Stimulated activated CD8-positive, alpha-beta memory T cell treated with anti-CD3 and anti-CD28 coated beads, Interleukin-12 subunit alpha, Interleukin-12 subunit beta, amount 100 ng/mL, for 1 hour (primary cell): ENCODE data around the gene PCLO.

Source experiments
- DNase-seq: peaks from one replicate; pipeline ENCODE4 v3.0.0-alpha.2; 2020; ENCODE audit warnings: low read depth

The PCLO gene, protein sequence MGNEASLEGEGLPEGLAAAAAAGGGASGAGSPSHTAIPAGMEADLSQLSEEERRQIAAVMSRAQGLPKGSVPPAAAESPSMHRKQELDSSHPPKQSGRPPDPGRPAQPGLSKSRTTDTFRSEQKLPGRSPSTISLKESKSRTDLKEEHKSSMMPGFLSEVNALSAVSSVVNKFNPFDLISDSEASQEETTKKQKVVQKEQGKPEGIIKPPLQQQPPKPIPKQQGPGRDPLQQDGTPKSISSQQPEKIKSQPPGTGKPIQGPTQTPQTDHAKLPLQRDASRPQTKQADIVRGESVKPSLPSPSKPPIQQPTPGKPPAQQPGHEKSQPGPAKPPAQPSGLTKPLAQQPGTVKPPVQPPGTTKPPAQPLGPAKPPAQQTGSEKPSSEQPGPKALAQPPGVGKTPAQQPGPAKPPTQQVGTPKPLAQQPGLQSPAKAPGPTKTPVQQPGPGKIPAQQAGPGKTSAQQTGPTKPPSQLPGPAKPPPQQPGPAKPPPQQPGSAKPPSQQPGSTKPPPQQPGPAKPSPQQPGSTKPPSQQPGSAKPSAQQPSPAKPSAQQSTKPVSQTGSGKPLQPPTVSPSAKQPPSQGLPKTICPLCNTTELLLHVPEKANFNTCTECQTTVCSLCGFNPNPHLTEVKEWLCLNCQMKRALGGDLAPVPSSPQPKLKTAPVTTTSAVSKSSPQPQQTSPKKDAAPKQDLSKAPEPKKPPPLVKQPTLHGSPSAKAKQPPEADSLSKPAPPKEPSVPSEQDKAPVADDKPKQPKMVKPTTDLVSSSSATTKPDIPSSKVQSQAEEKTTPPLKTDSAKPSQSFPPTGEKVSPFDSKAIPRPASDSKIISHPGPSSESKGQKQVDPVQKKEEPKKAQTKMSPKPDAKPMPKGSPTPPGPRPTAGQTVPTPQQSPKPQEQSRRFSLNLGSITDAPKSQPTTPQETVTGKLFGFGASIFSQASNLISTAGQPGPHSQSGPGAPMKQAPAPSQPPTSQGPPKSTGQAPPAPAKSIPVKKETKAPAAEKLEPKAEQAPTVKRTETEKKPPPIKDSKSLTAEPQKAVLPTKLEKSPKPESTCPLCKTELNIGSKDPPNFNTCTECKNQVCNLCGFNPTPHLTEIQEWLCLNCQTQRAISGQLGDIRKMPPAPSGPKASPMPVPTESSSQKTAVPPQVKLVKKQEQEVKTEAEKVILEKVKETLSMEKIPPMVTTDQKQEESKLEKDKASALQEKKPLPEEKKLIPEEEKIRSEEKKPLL (N-terminal part only)

DNA sequence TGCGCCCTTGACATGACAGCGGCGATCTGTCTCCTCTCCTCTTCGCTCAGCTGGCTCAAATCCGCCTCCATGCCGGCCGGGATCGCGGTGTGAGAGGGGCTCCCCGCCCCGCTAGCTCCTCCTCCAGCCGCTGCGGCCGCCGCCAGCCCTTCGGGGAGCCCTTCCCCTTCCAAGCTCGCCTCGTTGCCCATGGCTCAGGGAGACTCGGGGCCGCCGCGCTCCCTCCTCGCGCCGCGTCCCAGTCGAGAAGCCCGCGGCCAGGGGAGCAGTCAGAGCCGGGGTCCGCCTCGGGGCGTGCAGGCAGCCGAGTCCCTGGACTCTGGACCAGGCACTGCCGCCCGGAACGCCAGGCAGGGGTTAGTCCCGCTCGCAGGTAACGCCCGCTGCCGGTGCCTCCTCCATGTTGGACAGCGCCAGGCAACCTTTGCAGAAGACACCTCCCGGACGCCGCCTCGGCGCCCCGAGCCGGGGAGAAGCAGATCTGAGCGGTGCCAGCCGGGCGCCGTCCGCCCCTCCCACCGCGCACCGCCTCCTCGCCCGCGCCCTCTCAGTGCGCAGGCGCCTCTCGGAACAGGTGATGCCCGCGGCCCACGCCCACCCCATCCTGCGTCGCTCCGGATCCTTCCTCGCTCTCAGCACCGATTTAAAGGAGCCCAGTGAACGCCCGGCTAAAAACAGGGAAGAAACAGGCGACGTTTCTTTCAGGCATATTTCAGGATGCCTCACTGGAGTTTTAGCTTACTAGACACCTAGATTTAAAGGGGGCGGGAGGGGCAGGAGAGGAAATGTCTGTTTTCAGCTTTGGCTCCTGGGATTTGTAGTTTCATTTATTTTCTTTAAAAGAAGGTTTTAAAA lies at the start of gene PCLO:
Gene PCLO (minus strand): TSS at position 483 of the 855 bp plus-strand sequence. CDS start 292 bp downstream, at position 191.
- no peak for DNase-seq

DNA sequence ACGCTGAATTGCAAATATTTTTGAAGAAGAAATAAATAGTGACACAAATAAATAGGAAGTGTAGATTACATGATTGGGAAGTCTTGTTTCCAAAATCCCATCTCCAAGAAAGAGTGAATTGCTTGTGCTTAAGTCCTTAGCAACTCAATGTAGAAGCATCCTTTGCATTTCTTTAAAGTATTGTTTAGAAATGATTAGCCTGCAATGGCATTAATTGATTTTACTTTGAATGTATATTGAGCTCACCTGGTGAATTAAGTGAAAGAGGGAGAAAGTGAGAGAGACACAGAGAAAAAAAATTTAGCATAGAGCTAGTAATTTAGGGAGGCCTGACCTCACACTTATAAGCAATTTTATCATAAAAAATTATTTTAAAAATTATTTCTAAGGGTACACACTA lies 49.0 kb upstream of the PCLO start:
- no peak for DNase-seq

DNA sequence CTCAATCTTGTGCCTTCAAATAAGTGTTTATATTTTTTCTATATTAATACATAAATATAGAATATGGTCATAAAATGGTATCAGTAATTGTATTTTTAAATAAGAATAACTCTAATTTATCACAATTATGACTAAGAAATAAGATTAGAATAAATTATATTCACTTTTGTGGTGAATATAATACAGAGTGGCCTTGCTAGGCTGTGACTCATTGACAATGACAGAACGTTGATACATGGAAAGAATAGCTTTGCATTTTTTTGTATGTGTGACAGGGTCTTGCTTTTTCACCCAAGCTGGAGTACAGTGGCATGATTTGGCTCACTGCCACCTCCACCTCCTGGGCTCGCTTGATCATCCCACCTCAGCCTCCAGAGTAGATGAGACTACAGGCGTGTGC lies 47.8 kb upstream of the PCLO start:
- DNase-seq, result no peak

DNA sequence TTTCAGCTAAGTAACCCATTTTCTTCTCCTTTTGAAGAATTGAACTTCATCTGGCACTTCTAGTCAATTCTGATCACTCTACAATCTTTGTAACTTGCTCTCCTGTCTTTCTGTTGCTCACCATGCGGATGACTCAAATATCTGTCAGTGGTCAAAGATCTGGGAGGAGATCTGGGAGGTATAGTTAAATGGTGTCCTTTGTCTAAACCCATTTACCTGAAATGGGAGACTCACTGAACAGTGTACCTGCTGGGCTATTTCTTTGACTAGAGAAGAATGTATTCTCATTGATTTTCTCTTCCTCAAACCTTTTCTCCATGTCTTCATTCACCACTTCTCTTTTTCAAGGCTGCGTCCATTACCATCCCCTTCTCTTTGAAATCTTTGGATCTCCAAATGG lies 42.0 kb upstream of the PCLO start:
- no peak for DNase-seq

DNA sequence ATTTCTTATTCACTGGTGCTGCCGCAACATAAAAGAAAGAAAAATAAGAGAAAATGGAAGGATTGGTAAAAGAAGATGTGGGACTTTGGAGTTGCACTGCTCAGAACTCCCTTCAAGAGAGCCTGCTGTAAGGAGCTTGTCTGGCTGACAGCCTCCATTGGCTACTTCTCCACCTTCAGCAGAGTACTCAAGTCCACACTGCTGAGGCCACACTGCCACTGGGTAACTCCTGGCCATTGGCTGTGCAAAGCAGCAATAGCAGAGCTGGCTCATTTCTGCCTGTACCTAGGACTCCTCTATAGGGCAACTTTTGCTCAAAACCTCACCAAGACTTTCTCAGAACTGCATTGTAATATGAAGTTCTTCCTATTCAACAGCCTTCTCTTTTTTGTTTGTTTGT lies 38.7 kb upstream of the PCLO start:
- DNase-seq, result no peak

DNA sequence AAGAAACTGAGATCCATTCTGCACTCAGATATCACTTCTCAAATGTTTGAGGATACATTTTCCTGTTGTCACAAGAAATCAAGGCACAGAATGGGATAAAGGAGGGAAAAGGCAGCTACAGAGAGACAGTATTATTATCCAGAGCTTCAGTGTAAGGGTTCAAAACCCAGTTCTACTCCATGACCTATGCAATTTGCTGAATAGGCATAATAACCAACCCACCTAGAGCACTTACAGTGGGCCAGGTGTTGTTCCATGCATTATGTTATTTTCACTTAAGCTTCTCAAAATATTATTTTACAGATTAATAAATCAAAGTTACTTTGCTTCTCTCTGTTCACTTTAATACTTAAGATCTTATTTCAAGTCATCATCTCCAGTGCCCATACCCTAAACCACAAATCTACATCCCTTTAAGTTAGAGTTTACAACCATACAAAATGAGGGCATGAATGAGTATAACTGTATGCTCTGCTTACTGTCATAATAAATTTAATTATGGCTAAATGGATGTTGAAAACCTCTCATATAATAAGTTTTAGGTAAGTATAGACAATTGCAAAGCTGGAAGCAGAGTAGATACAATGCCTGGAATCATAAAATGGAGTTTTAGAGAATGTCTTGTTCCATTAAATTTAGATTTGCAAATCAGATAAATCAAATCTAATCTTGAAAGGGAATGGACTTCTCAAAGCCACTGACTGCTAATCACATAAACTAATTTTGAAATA lies 28.1 kb upstream of the PCLO start:
- no peak for DNase-seq

DNA sequence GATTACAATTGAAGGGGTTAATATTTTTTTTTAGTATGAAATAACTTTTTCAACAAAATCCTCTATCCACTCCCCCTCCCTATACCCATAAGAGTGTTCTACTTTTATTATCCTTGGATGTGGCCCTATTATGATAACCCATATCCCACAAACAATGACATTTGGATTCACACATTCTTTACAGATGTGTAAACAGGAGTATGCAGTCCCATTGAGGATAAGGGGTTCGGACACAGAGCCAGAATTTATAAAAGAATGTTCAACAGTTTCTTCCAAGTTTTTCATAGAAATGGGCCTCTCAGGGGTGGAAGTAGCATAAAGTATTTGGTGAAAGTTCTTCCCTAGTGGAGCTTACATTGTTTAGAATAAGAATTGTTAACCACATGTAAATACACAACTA lies 16.1 kb upstream of the PCLO start:
- DNase-seq, result no peak

DNA sequence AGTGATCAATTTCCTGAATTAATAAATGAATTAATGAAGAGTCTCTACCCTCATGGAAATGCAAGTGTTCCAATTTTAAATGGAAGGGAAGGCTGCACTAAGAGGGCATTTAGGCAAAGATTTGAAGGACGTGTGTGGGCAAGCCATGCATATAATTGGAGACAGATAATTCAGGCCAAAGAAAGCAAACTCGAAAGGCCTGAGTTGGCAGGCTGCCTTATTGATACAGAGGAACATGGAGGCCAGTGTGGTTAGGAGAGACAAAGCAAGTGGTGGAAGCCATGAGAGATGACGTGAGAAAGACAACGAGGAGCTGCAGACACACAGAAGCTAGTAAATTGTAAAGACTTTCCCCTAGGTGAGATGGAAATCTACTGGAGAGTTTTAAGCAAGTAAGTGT lies 15.4 kb upstream of the PCLO start:
- DNase-seq, result no peak

DNA sequence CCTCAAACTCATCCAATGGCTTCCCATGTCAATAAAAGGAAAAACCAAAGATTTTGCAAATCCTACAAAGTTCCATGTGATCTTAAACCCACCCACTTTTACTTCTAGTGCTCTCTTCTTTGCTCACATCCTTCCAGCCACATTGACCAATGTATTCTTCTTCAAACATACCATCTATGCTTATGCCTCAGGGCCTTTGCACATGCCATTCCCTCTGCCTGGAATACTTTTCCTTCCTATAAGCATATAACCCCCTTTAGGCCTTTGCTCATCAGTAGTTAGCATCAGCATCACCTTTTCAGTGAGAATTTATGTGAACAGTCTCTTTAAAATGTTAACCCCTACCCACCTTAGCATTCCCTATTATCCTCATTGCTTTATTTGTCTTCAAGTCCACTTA lies 11.0 kb upstream of the PCLO start:
- DNase-seq, result no peak

DNA sequence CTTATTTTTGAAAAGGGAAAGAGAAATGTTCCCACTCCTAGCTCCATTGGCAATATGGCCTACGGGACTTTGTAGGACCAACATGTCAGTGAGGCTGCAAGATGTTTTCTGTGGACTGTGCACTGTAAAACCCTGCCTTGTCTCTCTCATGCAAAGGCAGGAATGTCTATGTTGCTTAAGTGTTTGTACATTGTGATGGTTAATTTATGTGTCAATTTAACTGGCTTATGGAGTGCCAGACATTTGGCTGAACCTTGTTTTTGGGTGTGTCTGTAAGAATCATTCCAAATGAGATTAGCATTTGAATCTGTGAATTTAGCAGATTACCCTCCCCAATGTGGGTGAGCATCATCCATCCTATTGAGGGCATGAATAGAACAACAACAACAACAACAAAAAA lies 4.1 kb upstream of the PCLO start:
- no peak for DNase-seq

DNA sequence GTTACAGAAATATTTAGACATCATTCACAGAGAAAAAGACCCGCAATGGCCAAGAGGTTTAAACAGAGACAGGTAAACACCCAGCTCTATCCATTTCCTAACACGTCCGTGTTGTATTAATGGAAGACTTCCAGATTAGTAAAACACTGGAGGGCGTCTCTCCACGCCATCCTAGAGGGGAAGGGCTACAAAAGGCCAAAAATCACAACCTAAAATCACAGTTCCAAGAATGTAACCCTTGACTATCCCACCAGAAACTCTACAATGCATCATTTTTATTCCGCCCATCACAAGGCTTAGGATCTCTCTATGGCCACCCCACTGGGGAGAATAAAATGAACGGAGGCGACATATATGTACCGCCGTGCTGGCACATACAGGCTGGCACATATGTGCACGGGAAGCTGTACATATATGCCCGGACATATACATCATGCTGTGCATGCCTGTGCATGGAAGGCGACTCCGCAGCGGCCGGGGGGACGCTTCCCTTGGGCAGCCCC lies 734 bp downstream of the PCLO start:
- no peak for DNase-seq

DNA sequence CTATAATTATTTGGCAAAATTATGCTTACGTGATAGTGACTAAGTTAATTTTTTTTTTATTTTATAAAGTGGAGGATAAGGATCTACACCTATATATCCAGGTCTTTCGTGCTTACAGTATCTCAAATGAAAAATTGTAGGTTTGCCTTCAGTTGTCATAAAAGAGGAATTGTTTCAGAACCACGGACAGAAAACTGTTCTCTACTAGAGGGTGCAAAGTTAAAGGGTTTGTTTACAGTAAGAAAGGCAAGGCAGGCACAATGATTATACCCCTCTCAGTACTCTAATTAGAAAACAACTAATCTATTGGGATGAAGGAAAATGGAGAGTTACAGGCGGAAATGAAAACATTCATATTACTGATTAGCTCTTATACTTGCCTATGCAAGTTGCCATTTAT lies 1.5 kb downstream of the PCLO start:
- no peak for DNase-seq

DNA sequence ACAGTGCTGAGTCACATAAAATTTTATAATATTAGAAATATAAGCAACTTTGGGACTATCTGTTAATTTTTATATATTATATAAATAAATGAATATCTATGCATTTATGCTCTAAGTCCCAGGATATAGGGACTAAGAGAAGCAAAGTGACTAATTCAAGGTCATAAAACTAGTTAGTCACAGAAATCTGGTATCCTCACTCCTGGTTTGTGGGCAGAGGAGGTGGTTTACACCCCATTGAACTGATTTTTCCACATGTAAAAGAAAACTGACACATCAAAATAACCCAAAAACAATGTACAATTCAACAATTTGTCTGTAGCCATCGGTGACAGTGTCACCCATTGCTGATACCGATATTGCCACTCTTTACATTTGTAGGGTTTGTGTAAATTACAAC lies 3.0 kb downstream of the PCLO start:
- no peak for DNase-seq

DNA sequence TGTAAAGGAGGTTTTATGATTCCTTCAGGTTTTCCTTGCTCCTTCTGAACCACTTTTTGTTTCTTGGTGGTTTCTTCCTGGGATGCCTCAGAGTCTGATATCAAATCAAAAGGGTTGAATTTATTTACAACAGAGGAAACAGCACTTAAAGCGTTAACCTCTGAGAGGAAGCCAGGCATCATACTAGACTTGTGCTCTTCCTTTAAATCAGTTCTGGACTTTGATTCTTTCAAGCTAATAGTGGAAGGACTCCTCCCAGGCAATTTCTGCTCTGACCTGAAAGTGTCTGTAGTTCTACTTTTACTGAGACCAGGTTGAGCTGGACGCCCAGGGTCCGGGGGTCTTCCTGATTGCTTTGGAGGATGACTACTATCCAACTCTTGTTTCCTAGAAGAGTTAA lies 6.7 kb downstream of the PCLO start:
- DNase-seq, result no peak

DNA sequence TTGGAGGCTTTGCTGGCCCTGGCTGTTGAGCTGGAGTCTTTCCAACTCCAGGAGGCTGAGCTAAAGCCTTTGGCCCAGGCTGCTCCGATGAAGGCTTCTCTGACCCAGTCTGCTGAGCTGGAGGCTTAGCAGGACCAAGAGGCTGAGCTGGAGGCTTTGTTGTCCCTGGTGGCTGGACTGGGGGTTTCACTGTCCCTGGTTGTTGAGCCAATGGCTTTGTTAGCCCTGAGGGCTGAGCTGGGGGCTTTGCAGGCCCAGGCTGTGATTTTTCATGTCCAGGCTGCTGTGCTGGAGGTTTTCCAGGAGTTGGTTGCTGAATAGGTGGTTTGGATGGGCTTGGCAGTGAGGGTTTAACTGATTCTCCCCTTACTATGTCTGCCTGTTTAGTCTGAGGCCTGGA lies 7.3 kb downstream of the PCLO start:
- DNase-seq, result no peak

DNA sequence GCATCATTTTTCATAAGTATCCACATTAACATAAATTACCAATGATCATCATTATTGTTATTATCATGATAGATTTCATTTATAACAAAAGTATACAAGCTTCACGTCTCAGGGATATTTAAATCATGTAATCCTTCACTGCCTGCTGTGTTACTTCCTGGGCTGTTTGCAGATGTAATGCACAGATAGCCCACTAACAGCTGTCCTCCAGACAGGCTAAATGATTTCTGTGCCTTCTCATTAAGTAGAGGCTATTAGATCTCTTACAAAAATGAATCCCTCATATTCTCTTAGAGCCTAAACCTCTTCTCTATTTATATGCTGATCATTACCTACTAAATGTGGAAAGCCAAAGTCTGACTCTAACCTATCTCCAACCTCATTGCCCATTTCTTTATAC lies 9.3 kb downstream of the PCLO start:
- DNase-seq, result no peak

DNA sequence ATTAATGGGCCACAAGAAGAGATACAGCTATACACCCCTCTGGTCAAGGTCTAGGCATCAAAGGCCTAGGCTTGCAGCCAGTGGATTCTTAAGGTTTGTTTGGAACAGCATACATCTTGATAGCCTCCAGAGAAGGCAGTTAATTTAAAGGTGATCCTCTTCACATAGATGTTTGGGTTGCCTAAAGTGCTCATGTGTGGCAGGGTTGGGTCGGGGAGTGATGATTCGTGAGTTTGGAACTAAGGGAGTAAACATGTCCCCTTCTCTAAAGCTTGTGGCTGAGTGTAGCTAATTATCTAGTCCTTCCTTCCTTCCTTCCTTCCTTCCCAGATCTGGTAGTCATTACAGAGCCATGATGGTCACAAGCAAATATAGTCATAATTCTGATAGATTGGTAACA lies 12.4 kb downstream of the PCLO start:
- no peak for DNase-seq

DNA sequence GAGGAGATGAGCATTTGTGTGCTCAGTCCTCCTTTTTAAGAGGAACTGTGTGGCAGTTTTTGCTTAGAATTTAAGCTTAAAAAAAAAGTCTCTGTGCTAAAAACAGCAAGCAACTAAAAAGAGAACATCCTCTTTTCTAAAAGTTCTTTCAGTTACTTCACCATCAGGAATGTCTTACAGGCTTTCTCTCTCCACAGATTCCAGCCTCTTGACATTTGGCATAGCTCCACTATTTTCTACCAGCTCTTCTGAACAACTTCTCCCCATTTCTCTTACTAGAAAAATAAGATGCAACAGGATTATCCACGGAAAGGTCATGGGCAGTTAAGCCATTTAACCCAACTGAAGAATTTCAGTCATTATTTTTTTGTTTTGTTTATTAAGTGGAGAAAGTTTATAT lies 13.2 kb downstream of the PCLO start:
- DNase-seq, result no peak

DNA sequence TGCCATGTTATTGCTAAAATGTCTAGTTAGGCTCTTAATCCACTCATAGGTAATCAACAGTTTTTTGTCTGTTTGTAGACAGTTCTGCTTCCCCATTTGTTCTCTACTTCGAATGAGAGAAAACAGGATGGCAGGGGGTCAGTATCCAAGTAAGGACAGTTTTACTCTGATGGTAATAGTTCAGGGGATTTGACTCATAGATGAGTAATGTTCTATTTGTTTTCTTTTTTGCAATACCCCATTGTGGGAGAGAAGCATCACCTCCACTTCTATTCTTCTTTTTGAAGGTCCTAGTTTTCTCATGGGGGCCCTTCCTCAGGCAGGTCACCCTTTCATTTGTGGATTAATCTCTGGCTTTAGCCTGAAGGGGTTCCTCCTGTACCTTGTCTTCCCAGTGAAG lies 13.9 kb downstream of the PCLO start:
- DNase-seq, result no peak

DNA sequence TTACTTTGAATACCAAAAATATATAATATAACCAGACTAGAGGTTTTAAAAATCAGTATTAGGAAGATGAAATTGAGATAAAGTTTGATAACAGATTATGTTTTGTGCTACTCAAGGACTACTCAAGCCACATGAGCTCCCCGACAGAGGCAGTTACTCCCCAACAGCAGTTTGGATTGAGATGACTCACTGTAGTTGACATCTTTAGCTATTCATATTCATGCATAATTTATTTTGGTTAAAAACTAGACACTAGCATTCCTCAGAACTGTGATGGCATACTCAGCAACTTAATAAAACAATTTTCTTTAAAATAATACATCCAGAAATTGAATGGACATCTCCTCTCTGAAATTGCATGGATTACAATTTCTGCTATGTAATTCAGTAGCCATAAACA lies 19.6 kb downstream of the PCLO start:
- no peak for DNase-seq

DNA sequence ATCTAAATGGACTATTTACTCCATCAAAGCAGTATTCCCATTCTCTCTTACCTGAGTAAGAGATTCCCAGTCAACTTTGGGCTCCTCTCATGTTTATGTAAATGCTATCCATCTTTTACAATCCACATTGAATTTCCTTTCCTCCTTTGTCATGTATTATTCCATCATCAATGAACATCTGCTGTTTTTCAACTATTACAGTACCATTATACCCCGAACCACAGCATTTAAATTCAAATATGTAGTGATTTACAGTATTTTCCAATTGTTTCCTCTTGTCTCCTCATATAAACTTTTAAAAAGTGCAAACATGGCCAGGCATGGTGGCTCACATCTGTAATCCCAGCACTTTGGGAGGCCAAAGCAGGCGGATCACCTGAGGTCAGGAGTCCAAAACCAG lies 20.3 kb downstream of the PCLO start:
- DNase-seq, result no peak
